Purkinje cell (primary cell): ENCODE data around the gene CCDC92B. TPM values are rescaled to one million over a fixed set of nuclear protein-coding genes. Genes with fewer than 3 reads are reported as not detected.

ENCODE experiments used
- polyA plus RNA-seq: library from polyadenylated mRNA; unstranded; fragments of >200 nt; fragmentation: Nextera tagmentation; gene quantifications from 2 replicates; pipeline ENCODE4 v1.2.1, GENCODE V29; 2014

The CCDC92B gene
- polyA plus RNA-seq: 0.34 and 0.39 TPM in 2 replicates

DNA sequence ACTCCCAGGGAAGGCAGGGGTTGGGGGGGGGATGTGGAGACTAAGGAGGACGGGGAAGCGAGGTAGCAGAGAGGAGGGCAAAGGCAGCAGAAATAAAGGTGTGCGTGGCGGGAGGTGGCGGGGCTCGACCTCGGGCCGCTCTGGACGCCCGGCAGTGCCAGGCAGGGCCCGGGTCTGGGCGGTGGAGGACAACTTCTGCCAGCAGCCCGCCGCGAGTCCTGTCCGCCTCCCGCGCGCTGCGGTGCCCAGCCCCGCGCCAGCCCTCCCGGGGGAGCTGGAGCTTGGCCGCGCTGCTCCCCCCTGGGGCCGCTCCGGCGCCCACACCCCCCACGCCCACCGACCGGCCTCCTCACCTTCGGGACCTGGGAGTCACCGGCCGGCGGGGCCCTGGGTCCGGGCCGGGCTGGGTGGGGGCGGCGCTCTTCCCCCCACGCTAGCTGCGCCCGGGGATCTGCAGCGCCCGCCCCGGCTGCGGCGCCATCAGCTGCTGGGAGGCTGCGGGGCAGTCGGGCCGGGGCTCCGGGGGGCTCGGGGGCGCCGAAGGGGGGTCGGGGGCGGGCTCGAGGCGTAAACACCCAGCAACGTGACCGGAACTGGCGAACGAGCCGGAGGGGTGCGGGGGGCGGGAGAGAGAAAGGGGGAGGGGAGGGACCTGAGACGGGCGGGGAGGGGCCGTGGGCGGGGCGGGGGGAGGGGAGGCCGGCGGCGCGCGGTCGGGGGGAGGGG is at the start of gene CCDC92B:
TSS of gene CCDC92B (minus strand) at position 595 of the 726 bp plus-strand sequence. CDS start 14,507 bp downstream, outside the sequence.

DNA sequence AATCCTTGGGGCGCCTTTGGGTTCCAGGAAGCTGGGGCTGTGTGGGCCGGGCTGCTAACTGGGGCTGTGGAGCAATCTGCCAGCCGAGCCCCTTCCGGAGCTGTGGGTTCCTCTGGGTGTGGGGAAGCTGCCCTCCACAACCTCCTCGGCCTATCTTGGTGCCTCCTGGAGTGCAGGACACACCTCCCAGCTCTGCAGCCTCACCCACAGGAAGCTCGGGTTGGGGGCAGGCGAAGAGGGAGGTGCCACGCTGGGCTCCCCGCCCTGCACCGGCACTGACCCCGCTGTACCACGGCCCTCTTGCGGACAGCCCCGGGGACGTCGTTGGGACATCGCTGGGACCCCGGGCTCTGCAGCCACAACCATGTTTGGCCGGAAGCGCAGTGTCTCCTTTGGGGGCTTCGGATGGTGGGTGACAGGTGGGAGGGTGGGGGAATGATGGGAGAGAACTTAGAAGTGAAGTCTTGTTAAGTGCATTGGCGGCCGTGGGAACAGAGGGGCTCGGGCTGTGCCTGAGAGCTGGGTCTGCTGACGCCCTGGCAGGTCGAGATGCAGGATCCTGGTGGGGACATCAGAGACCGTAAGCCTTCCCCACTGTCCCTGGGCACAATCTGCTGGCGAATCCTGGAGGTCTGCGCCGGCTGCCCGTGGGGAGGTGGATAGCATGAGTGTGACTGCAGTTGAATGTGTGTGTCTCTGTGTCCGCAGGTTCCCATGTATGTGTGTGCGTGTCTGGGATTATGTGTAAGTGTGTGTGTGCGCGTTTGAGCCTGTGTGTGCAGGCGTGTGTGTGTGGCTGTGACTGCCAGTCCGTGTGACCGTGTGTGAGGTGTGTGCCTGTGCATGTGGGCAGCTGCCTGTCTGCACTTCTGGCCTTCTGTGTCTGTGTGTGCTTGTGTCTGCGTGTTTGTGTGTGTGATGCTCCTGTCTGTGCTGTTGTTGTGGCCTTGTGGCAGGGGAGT is 47.0 kb upstream of the CCDC92B start, which contains the start of gene RAP1GAP2:
TSS of gene RAP1GAP2 (plus strand) at position 275 of the 962 bp plus-strand sequence. CDS start at position 365, 90 bp downstream.

DNA sequence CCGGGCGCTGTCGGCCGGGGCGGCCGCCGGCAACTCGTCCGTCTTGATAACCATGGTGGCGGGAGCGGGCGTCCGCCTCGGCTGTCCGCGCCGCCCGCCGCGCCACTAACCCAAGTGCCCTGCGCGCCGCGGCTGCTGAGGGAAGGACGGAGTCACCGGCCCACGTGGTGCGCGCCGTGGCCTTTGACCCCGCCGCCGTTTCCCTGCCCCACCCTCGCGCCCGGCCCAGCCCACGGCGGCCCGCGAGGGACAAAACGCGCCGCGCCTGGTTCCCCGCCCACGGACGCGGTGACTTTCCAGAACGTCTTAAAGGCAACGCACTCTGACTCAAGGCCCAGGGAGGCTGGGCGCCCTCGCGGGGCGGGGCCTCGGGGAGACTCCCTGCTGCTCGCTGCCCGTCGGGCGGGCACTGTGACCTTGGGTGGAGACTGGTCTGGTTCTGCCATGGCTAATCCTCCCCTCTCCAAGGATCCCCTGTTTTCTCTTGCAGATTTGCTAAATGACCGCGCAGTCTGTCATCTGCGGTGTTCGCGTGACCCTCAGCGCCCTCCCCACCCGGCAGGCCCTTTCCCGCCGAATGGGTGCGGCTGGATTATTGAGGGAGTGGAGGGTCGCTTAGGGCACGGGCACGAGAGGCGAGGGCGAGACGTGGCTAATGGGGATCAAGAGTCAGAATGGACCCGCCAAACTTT is 37.7 kb downstream of the CCDC92B start, which contains the start of gene CLUH:
TSS of gene CLUH (minus strand) at position 157 of the 692 bp plus-strand sequence. CDS start at position 54, 103 bp downstream.

Other genes with a start within 250 kb of the CCDC92B start
- gene METTL16, start 237.8 kb downstream of the CCDC92B start, polyA plus RNA-seq: 7.3 and 28.6 TPM in 2 replicates
- 115 and 116 TPM in 2 replicates for gene PAFAH1B1, start 156.0 kb downstream of the CCDC92B start, polyA plus RNA-seq
- gene CLUH, start 37.9 kb downstream of the CCDC92B start, polyA plus RNA-seq: 0.77 and 2.4 TPM in 2 replicates
- 1.1 and 1.2 TPM in 2 replicates for gene RAP1GAP2, start 46.8 kb upstream of the CCDC92B start, polyA plus RNA-seq